Measurements from ENCODE around the gene DBNDD1. TPM values are rescaled to one million over a fixed set of nuclear protein-coding genes. Genes with fewer than 3 reads are reported as not detected.
"Not testable (repeated sequence)": the region's sequence is repeated elsewhere in the genome, so short reads cannot be mapped to it uniquely, and the experiment has no call there.

Gene DBNDD1
- polyA plus RNA-seq (2012; ENCODE audit: low read depth, missing spikeins) = 5.0 TPM

- TF ChIP-seq POLR2AphosphoS5 (IDR thresholded peaks at IDR 0.05; ENCODE audit: low read depth, low read length) (no peak), PAX5 (IDR thresholded peaks at IDR 0.05; ENCODE audit: insufficient read depth, low read length, severe bottlenecking) (no peak), POU2F2 (IDR thresholded peaks at IDR 0.05; ENCODE audit: low read depth, low read length) (no peak), TAF1 (IDR thresholded peaks at IDR 0.05; ENCODE audit: low read depth, low read length) (no peak), SPI1 (IDR thresholded peaks at IDR 0.05; ENCODE audit: low read depth, low read length) (no peak), POLR2A (IDR thresholded peaks at IDR 0.05; ENCODE audit: low read depth, low read length) (no peak)
- no peak for DNase-seq (ENCODE audit: insufficient read length, low spot score)
- no peak for FAIRE-seq
Observed at GRCh38 chr16:90018652-90019542, at the start of gene DBNDD1. TSS of gene DBNDD1 (minus strand) at chr16:90019456. CDS start at chr16:90019341, 115 bp downstream.

- TF ChIP-seq TAF1 (IDR thresholded peaks at IDR 0.05; ENCODE audit: low read depth, low read length) = no peak
- no peak for TF ChIP-seq POLR2A (IDR thresholded peaks at IDR 0.05; ENCODE audit: low read depth, low read length)
- TF ChIP-seq POLR2AphosphoS5 (IDR thresholded peaks at IDR 0.05; ENCODE audit: low read depth, low read length) = no peak
- no peak for TF ChIP-seq POU2F2 (IDR thresholded peaks at IDR 0.05; ENCODE audit: low read depth, low read length)
- TF ChIP-seq PAX5 (IDR thresholded peaks at IDR 0.05; ENCODE audit: insufficient read depth, low read length, severe bottlenecking) = no peak
- no peak for TF ChIP-seq SPI1 (IDR thresholded peaks at IDR 0.05; ENCODE audit: low read depth, low read length)
- FAIRE-seq (no peak), DNase-seq (ENCODE audit: insufficient read length, low spot score) (no peak)
Observed at GRCh38 chr16:90061437-90061836, 42.2 kb upstream of the DBNDD1 start.

- FAIRE-seq (no peak), DNase-seq (ENCODE audit: insufficient read length, low spot score) (no peak)
- no peak for TF ChIP-seq SPI1 (IDR thresholded peaks at IDR 0.05; ENCODE audit: low read depth, low read length)
- TF ChIP-seq TAF1 (IDR thresholded peaks at IDR 0.05; ENCODE audit: low read depth, low read length) = no peak
- no peak for TF ChIP-seq POLR2A (IDR thresholded peaks at IDR 0.05; ENCODE audit: low read depth, low read length)
- TF ChIP-seq PAX5 (IDR thresholded peaks at IDR 0.05; ENCODE audit: insufficient read depth, low read length, severe bottlenecking) = no peak
- TF ChIP-seq POLR2AphosphoS5 (IDR thresholded peaks at IDR 0.05; ENCODE audit: low read depth, low read length) = no peak
- no peak for TF ChIP-seq POU2F2 (IDR thresholded peaks at IDR 0.05; ENCODE audit: low read depth, low read length)
Observed at GRCh38 chr16:90057738-90058173, 38.5 kb upstream of the DBNDD1 start.

GRCh38 chr16:90056521-90056920 is 37.3 kb upstream of the DBNDD1 start:
- DNase-seq (ENCODE audit: insufficient read length, low spot score); FAIRE-seq: not testable (repeated sequence)

- TF ChIP-seq POLR2AphosphoS5 (IDR thresholded peaks at IDR 0.05; ENCODE audit: low read depth, low read length) = no peak
- no peak for TF ChIP-seq POU2F2 (IDR thresholded peaks at IDR 0.05; ENCODE audit: low read depth, low read length)
- TF ChIP-seq POLR2A (IDR thresholded peaks at IDR 0.05; ENCODE audit: low read depth, low read length) = no peak
- TF ChIP-seq TAF1 (IDR thresholded peaks at IDR 0.05; ENCODE audit: low read depth, low read length) = no peak
- TF ChIP-seq SPI1 (IDR thresholded peaks at IDR 0.05; ENCODE audit: low read depth, low read length) = no peak
- no peak for TF ChIP-seq PAX5 (IDR thresholded peaks at IDR 0.05; ENCODE audit: insufficient read depth, low read length, severe bottlenecking)
- no peak for DNase-seq (ENCODE audit: insufficient read length, low spot score)
- no peak for FAIRE-seq
Observed at GRCh38 chr16:90055371-90055770, 36.1 kb upstream of the DBNDD1 start.

- TF ChIP-seq POLR2AphosphoS5 (IDR thresholded peaks at IDR 0.05; ENCODE audit: low read depth, low read length) (no peak), PAX5 (IDR thresholded peaks at IDR 0.05; ENCODE audit: insufficient read depth, low read length, severe bottlenecking) (no peak), POLR2A (IDR thresholded peaks at IDR 0.05; ENCODE audit: low read depth, low read length) (no peak), TAF1 (IDR thresholded peaks at IDR 0.05; ENCODE audit: low read depth, low read length) (no peak), SPI1 (IDR thresholded peaks at IDR 0.05; ENCODE audit: low read depth, low read length) (no peak), POU2F2 (IDR thresholded peaks at IDR 0.05; ENCODE audit: low read depth, low read length) (no peak)
- FAIRE-seq = no peak
Observed at GRCh38 chr16:90054554-90054953, 35.3 kb upstream of the DBNDD1 start.

GRCh38 chr16:90053902-90054500 is 34.7 kb upstream of the DBNDD1 start:
- DNase-seq (ENCODE audit: insufficient read length, low spot score) = no peak
- FAIRE-seq = no peak
- no peak for TF ChIP-seq SPI1 (IDR thresholded peaks at IDR 0.05; ENCODE audit: low read depth, low read length)
- TF ChIP-seq TAF1 (IDR thresholded peaks at IDR 0.05; ENCODE audit: low read depth, low read length) = no peak
- no peak for TF ChIP-seq POLR2A (IDR thresholded peaks at IDR 0.05; ENCODE audit: low read depth, low read length)
- TF ChIP-seq PAX5 (IDR thresholded peaks at IDR 0.05; ENCODE audit: insufficient read depth, low read length, severe bottlenecking) = no peak
- TF ChIP-seq POU2F2 (IDR thresholded peaks at IDR 0.05; ENCODE audit: low read depth, low read length) = no peak
- no peak for TF ChIP-seq POLR2AphosphoS5 (IDR thresholded peaks at IDR 0.05; ENCODE audit: low read depth, low read length)

More at GRCh38 chr16:90054554-90054953, 35.3 kb upstream of the DBNDD1 start:
- DNase-seq (ENCODE audit: insufficient read length, low spot score) = no peak

GRCh38 chr16:90050969-90051368 is 31.7 kb upstream of the DBNDD1 start:
- no peak for DNase-seq (ENCODE audit: insufficient read length, low spot score)
- no peak for TF ChIP-seq POLR2AphosphoS5 (IDR thresholded peaks at IDR 0.05; ENCODE audit: low read depth, low read length)
- TF ChIP-seq TAF1 (IDR thresholded peaks at IDR 0.05; ENCODE audit: low read depth, low read length) = no peak
- TF ChIP-seq SPI1 (IDR thresholded peaks at IDR 0.05; ENCODE audit: low read depth, low read length) = no peak
- TF ChIP-seq PAX5 (IDR thresholded peaks at IDR 0.05; ENCODE audit: insufficient read depth, low read length, severe bottlenecking) = no peak
- no peak for TF ChIP-seq POLR2A (IDR thresholded peaks at IDR 0.05; ENCODE audit: low read depth, low read length)
- no peak for TF ChIP-seq POU2F2 (IDR thresholded peaks at IDR 0.05; ENCODE audit: low read depth, low read length)
- no peak for FAIRE-seq

GRCh38 chr16:90048737-90049330 is 29.6 kb upstream of the DBNDD1 start:
- TF ChIP-seq TAF1 (IDR thresholded peaks at IDR 0.05; ENCODE audit: low read depth, low read length) = no peak
- no peak for TF ChIP-seq PAX5 (IDR thresholded peaks at IDR 0.05; ENCODE audit: insufficient read depth, low read length, severe bottlenecking)
- TF ChIP-seq SPI1 (IDR thresholded peaks at IDR 0.05; ENCODE audit: low read depth, low read length) = no peak
- no peak for TF ChIP-seq POLR2AphosphoS5 (IDR thresholded peaks at IDR 0.05; ENCODE audit: low read depth, low read length)
- TF ChIP-seq POLR2A (IDR thresholded peaks at IDR 0.05; ENCODE audit: low read depth, low read length) = no peak
- no peak for TF ChIP-seq POU2F2 (IDR thresholded peaks at IDR 0.05; ENCODE audit: low read depth, low read length)
- no peak for FAIRE-seq
- no peak for DNase-seq (ENCODE audit: insufficient read length, low spot score)
